Right ventricle myocardium inferior (tissue), 1 donor: ENCODE measurements around the gene HOXD11. TPM values are rescaled to one million over a fixed set of nuclear protein-coding genes. Genes with fewer than 3 reads are reported as not detected.

Source experiments
- ATAC-seq: fragments of 200-7000 bp; cut with Tn5 transposase; one replicate; pipeline ENCODE4 v1.9.1; 2020; ENCODE audit warnings: mild to moderate bottlenecking, moderate library complexity
- DNase-seq: peaks from one replicate; pipeline ENCODE4 v3.0.0; 2021; ENCODE audit errors: missing footprints
- intact Hi-C: fragments of 100-400 bp; cut with DNase I; formaldehyde crosslinking; loops from one replicate; pipeline ENCODE4 v1.11.0; 2022
- long read RNA-seq: library from polyadenylated mRNA; unstranded; transcript quantifications from one replicate; pipeline ENCODE4 v2.0.0, GENCODE V29; 2021
- total RNA-seq: library from RNA; stranded (reverse); fragmentation: NEBNext Ultra II Directional; extraction: Animal tissue kit (Norgen Biotek cat#: 25700); gene quantifications from one replicate; pipeline ENCODE4 v1.2.1, GENCODE V29; 2021
- donor health status: DM: no; HTN: yes; CAD: no; lungs with severe emphysema.

Gene HOXD11
- total RNA-seq: not detected
- long read RNA-seq: 0 reads

DNA sequence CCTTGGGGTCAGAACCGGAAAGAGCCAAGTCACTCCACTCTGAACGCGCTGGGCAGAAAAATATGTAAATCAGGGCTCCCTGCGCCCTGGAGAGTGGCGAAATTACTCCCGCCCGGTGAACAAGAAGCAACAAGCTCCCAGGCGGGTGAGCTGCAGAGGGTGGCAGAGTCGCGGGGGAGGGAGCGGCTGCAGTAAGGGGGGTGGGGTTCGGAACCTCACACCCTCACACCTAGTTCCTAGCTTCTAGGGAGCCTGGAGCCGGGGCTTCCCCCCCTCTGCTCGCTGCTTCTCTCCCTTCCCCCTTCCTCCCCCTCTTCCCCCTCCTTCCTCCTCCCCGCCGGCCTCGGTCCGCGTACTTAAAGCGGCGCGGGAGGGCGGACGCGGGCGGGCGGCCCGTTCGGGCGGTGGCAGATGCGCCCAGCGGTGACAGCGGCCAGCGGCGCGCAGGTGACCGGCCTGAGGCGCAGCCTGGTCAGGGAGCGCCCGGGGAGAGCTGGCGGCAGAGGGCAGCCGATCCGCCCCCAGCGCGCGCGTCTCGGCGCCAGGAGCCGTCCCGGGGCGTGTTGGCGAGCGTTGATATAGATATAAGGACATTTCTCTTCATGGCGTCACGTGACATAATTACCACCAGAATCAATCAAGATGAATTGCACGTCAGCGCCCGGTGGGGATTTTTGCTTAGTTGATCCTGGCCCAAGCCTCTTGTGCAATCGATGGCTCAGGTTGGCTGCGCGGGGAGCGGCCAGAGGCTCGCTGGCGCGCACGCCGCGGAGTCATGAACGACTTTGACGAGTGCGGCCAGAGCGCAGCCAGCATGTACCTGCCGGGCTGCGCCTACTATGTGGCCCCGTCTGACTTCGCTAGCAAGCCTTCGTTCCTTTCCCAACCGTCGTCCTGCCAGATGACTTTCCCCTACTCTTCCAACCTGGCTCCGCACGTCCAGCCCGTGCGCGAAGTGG lies at the start of gene HOXD11:
TSS of gene HOXD11 (plus strand) at position 700 of the 959 bp plus-strand sequence. CDS start at position 776, 76 bp downstream.
- no peak for DNase-seq
- no peak for ATAC-seq
- intact Hi-C loops: no loop called here

DNA sequence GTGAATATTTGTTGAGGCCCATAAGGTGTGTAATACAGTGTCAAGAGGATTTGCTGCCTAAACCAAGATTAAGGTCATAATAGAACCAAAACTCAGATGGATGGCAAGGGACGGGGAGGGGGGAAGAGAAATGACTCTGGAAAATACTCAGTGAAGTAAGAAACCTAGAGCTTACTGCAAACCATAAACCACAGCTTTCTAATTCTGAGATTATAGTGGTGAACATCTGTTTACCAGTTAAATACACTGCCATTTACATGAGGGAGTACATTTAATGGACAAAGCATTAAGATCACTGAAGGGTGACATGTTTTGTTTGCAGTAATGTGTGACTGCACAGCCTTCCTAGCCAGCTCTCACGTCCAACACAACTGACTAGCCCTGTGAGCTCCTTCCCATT lies 43.1 kb upstream of the HOXD11 start:
- ATAC-seq: no peak
- no peak for DNase-seq
- intact Hi-C loops: no loop called here

DNA sequence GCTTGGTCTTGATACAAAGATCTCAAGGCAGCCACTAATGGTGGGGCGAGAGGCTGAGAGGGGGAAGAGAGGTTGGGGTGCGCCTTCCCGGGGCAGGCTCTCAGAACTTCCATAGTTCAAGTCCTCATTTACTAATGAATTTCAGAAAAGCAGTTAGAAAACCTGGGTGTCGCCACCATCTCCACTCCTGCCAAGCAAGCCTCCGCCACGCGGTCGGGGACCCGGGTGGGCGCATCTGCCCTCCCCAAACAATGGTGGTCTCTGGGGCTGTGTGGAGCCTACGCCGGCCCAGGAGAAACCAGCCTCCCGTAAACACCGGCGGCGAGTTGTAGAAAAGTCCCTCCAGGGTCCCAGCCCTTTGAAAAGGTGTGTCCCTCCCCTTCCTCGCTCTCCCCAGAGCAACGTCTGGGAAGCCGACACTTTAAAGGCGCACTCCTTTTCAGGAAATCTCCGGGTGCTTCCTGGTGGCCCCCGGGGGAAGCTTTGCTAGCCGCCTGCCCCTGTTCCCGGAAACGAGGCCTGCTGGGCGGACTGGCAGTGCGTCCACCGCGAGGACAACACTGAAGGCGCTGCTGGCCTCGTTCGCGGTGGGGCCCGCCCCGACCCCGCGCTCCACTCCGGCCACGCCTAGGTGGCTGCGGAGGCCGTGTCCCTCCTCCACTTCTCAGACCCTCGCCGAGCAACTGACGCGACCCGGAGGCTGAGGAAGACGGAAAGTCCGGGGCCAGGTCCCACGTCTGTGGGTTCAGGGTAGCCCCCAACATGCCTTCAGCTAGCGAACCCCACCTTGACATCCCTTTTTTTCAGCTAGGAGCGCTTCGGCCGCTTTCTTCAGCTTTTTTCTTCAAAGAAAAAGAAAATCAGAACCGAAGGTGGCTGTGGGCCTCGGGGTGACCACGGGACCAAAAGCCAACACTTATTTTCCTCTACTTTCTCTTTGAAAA lies 40.2 kb upstream of the HOXD11 start:
- DNase-seq (no peak), ATAC-seq (no peak)
- intact Hi-C loops: no loop called here

DNA sequence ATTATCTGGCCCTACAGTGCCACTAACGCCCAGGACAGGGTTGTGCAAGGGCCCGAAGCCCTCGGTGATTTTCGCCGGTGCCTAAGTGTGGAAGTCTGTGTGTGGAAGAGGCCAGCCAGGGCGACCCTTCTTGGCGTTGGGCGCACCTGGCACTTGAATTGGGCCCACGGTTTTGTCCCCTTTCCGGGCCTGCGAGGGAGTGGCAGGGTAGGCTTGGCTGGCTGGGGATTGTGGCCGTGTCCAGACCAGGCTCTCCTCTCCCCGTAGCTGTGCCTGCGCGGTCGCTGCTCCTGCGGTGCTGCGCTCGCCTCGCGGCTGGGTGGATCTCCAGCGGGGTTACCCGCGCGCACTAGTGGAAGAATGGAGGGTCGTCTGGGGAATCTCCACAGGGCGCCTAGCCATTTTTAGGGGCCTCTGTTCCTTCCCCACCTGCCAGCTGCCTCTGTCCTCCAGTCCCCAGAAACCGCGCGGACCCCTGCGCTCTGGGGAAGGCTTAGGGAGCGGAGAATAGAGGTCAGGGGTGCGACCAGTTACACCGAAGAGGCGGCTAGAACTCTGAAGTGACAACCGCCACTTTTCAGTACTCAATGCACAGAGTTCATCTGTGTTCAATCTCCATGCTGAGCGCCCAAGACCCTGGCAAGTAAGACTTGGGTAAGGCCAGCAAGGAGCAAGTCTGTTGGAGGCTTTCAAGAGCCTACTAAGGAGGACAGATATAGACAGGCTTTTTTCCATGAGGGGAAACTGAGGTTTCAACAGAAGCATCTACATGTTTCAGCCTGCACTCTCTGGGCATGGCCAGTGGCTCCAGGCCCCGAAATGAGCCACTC lies 39.3 kb upstream of the HOXD11 start:
- intact Hi-C loops: no loop called here
- no peak for DNase-seq
- ATAC-seq: peak; percentile 26

DNA sequence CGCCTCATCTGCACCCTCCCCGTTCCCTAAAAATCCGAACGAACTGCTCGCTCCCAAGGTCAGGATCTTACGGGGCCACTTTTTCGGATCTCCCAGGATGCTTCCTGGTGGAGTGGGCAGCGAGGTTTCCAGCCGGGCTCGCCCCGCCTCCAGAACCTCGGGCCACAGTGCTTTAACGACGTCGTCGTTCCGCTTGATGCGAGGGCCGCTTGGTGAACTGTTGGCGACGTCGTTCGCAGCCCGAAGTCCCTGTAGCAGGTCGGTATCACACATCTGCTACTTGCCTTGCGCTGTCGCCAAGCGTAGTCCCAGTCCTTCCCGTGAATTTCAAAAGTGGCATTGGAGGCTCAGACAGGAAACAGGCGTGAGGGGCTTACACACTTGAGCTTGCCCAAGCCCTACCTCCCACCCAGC lies 38.7 kb upstream of the HOXD11 start:
- no peak for ATAC-seq
- intact Hi-C loops: no loop called here

DNA sequence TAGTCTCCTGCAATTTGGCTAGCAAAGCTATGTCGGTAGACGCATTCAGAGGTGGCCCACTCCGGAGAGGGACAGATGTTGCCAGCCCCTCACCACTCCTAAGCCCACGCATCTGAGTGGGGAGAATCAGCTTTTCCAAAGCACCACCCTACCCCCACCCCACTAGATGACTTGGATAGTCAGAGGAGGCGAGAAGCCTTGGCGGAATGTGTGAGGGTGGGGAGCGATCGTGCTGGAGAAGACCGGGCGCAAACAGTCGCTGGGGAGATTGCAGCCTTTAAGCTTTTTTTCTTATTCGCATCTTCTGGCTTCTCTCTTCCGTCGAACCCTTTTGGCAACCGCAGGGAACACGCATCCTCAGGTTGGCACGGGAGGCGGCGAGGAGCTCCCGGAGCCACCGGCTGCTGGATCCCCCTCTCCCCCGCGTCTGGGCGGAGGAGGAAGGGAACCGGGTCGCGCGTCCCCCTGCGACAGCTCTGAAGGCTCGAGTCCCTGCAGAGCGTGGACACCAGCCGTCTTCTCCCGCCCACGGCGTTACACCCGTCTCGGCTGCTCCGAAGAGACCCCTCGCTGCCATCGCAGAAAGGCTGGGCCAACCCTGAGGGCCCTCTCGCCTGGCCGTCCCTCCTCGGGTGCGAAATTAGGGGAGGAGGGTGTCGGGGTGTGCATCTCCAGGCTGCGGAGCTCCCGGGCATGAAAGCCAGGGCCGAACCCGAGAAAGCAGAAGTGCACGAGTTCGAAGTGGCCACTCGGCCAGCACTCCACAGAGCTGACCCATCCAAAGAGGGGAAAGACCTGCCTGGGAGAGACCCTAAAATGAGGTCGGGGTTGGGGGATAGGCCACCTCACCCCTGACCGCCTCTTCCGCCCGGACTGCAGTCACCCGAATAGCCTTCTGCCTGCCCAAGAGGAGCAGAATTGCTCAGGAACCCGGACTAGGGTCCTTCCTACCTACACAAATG lies 35.5 kb upstream of the HOXD11 start:
- intact Hi-C loops: no loop called here
- no peak for DNase-seq
- no peak for ATAC-seq

More for the DNA sequence above, 38.7 kb upstream of the HOXD11 start:
- DNase-seq: no peak

DNA sequence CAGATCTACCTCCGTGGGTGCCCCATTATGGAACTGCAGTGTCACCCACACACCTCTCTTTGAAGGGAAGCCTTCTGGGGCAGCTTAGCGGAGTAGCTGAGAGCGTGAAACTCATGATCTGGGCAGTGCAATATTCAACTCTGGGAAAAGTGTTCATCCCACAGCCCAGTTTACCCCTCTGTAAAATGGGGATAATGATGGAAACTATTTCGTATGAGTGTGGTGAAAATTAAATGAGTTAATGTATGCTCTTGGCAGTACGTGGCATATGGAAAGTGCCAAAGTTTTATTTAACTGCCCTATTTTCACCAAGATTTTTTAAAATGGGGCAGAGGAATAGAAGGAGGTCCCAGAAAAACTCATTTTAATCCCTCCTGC lies 34.8 kb upstream of the HOXD11 start:
- intact Hi-C loops: no loop called here
- ATAC-seq: no peak
- no peak for DNase-seq

DNA sequence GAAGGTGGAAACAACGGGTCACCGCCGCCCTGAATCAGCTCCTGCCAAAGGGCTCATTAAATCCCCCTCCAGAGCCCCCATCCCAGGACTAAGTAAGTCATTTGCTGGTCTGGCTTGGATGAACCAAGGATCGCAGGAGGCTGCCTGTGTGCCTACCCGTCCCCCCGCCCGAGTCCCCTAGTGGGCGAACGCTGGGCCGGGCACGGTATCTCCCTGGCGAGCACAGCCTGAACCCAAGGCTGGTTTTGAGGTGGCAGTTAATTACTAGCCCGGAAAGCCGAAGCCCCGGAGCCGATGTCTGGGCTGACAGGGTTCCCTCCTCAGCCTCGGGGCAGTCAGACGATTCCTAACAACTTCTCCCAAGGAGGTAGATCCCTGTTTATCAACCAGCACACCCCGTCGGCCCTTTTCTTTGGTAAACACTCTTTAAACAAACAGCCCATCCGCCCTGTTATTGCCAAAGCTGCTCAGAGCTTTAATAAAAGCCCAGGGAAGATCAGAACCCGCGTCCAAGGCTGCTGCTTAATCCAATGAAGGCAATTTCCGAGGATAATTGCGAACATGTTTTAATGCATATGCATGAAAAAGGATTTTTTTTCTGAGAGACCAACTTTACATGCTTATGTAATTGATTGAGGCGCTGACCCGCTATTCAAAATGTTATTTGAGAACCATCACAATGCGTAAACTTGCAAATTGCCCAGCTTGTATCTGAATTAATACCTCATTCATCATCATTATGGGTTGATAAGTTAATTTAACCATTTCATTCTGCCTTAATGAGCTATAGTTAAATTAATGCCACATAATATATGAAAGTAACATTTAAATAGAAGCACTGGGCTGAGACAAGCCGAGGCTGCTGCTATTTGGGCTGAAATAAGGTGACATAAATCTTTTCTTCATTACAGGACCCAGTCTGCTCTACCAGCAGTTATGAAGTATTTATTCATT lies 33.9 kb upstream of the HOXD11 start:
- intact Hi-C loops: no loop called here
- ATAC-seq (no peak), DNase-seq (no peak)

DNA sequence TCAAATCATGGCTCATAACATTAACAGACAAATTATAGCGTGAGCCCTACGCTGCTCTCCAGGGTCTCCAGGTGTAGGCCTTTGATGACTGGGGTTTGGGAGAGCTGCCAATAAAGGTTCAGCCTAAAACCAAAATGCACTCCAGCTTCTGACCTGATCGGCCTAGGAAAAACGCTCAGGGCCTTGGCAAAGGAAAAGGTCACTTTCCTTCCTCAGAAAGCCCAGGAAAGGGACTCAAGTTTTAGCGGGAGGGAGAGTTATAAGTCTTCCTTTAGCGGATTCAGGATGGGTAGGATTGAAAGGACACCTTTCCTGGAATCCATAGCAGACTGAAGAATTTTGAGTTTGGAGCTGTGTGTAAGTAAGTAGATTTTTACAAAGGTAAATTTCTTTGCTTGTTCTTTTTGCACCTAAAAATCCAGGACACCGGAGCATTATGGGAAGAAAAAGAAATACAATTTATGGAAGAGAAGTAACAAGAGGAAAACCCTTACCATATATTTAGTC lies 32.1 kb upstream of the HOXD11 start:
- intact Hi-C loops: no loop called here
- ATAC-seq: no peak

DNA sequence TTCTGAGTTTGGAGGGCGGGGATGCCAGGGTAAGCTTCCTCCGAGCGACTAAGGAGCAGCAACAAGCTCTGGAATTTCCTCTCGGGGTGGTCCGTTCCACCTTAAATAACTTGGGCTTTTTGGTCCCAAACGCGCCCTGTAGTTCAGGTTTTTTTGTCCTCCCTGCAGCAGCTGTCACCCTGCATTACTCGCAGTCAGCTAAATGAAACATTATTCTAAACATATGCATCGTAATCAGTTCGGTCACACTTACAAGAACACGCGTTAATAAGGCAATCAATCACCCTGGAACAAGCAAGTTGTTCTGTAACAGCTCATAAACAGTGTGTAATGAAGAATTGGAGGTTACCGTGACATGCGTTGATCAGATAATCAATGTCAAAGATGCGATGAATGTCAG lies 31.6 kb upstream of the HOXD11 start:
- ATAC-seq (no peak), DNase-seq (no peak)
- intact Hi-C loops: no loop called here

More for the DNA sequence above, 32.1 kb upstream of the HOXD11 start:
- DNase-seq: no peak

DNA sequence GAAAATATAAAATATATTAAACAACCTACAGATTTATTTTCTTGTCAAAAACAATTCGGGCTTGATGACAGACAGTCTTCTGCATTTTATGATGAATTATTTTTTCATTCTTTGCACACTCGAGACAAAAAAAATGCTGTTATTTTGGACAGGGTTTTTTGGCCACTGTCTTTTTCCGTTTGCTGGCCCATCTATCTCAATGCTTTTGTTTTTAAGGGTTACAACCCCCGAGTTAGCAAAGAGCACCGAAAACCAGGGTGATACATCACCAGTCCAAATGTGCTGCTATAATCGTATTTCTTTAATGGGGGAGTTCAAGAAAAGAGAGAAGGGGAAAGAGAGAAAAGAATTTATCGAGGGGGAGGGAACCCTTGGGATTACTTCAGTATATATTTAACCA lies 31.0 kb upstream of the HOXD11 start:
- ATAC-seq (no peak), DNase-seq (no peak)
- intact Hi-C loops: no loop called here

DNA sequence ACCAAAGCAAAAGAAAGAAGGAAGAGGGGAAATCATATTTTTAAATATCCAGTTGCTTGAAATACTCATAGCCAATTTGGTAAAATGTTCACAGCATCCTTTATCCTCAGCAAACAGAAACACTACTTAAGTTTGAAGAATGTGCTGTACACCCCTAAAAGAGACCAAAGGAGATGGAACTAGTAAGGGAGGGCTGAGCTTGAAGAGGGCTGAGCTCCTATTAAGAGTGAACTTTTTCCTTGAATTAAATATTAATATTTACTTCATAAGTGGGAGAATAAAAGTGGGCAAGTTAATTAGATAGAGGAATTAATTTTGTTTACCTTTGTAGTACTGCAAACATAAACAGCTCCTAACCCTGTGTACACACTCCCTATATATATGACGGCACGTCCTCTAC lies 30.3 kb upstream of the HOXD11 start:
- intact Hi-C loops: no loop called here
- no peak for DNase-seq

DNA sequence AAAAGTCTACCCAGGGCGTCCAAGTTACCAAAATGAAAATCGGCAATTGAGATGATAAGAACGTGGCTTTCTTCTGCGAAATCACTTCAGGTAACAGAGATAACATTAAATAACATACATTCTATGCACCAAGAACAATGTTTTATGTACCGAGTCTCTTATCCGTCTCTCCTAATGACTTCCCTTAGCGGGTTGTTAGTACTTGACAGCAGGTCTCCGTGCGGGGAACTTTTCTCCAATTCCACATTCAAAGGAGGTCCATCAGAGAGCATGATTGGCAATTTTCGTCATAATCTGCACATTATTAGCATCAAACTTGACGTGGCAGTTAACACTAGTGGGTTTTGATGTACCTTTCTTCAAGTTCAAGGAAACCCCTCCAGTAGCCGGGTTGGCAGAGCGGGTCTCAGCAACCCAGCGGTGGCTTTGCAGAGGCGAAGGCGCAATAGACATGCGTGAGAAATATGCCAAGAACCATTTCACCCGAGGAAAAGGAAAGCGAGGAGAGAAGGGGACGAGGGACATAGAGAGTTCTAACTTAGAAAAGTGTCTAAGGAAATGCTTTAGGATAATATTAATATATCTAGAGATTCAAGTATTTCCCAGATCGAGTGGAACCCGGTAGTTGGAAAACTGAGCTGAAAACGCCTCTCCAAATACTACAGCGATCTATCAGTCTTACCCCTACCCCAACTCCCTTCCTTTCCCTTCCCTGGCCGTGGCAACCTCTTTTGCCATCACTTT lies 28.4 kb upstream of the HOXD11 start:
- no peak for ATAC-seq
- DNase-seq: no peak
- intact Hi-C loops: no loop called here

More for the DNA sequence above, 30.3 kb upstream of the HOXD11 start:
- no peak for ATAC-seq

DNA sequence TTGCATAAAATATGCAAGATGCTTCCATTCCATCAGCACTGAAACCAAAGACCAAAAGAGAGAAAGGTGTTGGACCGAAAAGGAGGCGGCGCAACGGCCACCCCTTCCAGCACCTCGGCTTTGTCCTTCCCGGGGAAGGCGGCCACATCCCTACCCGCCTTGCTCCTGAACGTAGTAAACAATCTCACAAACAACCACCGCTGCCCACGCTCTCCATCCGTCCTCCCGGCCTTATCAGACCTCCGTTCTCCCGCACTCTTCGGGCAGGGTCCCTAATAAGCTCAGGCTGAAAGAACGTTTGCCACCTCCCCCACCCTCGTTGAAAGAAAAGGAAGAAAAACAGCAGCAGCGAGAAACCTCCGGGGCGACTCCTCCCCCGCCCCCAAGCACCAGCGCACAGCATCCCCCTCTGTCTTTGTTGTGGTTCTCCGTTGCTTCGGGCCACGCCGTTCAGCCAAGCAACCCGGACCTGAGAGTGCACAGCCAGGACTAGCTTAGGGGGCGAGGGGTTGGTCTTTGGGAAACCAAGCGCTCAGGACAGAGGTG lies 27.7 kb upstream of the HOXD11 start:
- no peak for ATAC-seq
- DNase-seq: no peak
- intact Hi-C loops: no loop called here

DNA sequence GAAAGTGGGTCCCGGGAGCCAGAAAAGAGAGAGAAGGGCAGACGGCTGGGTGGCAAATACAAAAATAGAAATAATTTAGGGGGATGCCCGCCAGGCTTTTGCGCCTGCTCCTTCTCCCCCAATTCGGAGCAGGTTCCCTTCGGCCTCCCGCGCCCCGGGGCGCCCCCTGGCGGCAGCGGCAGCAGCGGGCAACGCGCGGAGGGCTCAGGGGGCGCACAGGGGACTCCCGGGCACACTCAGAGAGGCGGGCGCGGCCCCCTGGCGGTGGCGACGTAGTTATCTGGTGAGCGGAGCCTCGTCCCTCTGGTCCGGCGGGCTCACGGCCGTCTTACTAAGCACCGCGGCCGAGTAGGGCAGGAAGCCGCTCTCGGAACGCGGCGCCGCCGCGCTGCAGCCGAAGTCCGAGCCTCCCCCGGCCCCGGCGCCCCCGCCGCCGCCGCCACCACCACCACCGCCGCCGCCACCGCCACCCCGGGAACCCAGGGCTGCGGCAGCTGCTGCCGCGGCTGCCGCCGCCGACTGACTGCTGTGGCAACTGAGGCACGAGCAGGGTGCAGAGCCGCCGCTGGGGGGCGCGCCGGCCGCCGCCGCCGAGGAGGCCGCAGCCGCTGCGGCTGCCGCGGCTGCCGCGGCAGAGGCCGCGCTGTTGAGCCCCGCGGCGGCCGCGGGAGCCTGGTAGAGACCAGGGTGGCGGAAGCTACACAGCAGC lies 27.1 kb upstream of the HOXD11 start:
- peak; percentile 37 for ATAC-seq
- DNase-seq: peak; percentile 73
- intact Hi-C loops: loop anchor here (5.0 kb wide), 2 partner anchors 78 to 148 kb away; partner anchors contain the start of gene LNPK
